HG03439 (cell line): ENCODE results near the gene CDCA4.

Experiments used
- ATAC-seq: cut with Tn5 transposase; IDR thresholded peaks from one replicate; pipeline ENCODE4 v1.9.1; 2021; ENCODE audit warnings: mild to moderate bottlenecking, moderate library complexity; ENCODE audit not compliant: unreplicated experiment

Gene CDCA4

GRCh38 chr14:105018414-105018813 is 2.5 kb downstream of the CDCA4 start:
- ATAC-seq: no peak

GRCh38 chr14:105015905-105016304 is 5.0 kb downstream of the CDCA4 start:
- ATAC-seq: no peak

- ATAC-seq: no peak
Measured at GRCh38 chr14:105015242-105015641, 5.6 kb downstream of the CDCA4 start.

- ATAC-seq: no peak
Measured at GRCh38 chr14:105014631-105015030, 6.3 kb downstream of the CDCA4 start.

GRCh38 chr14:105014032-105014431 is 6.9 kb downstream of the CDCA4 start:
- no peak for ATAC-seq

GRCh38 chr14:105013150-105013785 is 7.6 kb downstream of the CDCA4 start:
- ATAC-seq: no peak

GRCh38 chr14:105012171-105012985 is 8.5 kb downstream of the CDCA4 start:
- ATAC-seq: no peak

GRCh38 chr14:105011312-105011990 is 9.4 kb downstream of the CDCA4 start:
- ATAC-seq: no peak

GRCh38 chr14:105010891-105011291 is 10.0 kb downstream of the CDCA4 start:
- no peak for ATAC-seq

- no peak for ATAC-seq
Measured at GRCh38 chr14:105010106-105010505, 10.8 kb downstream of the CDCA4 start.

GRCh38 chr14:105007593-105008264 is 13.2 kb downstream of the CDCA4 start:
- no peak for ATAC-seq

- no peak for ATAC-seq
Measured at GRCh38 chr14:105006831-105007592, 13.9 kb downstream of the CDCA4 start.

- no peak for ATAC-seq
Measured at GRCh38 chr14:105005929-105006830, 14.7 kb downstream of the CDCA4 start.

GRCh38 chr14:105005329-105005928 is 15.5 kb downstream of the CDCA4 start:
- no peak for ATAC-seq

- ATAC-seq: no peak
Measured at GRCh38 chr14:104999361-104999760, 21.5 kb downstream of the CDCA4 start.

GRCh38 chr14:104998801-104999200 is 22.1 kb downstream of the CDCA4 start:
- ATAC-seq: no peak

GRCh38 chr14:104996483-104996882 is 24.4 kb downstream of the CDCA4 start:
- ATAC-seq: no peak

GRCh38 chr14:104996032-104996431 is 24.9 kb downstream of the CDCA4 start:
- no peak for ATAC-seq

- no peak for ATAC-seq
Measured at GRCh38 chr14:104994978-104995377, 25.9 kb downstream of the CDCA4 start.
